ENCODE results near the gene RGS9. TPM values are rescaled to one million over a fixed set of nuclear protein-coding genes. Genes with fewer than 3 reads are reported as not detected.
"Not testable (repeated sequence)": the region's sequence is repeated elsewhere in the genome, so short reads cannot be mapped to it uniquely, and the experiment has no call there.

RGS9 gene
- total and polyA plus RNA-seq, 8 donors, result 4.0 to 17.2 (median 11.4) TPM

DNA sequence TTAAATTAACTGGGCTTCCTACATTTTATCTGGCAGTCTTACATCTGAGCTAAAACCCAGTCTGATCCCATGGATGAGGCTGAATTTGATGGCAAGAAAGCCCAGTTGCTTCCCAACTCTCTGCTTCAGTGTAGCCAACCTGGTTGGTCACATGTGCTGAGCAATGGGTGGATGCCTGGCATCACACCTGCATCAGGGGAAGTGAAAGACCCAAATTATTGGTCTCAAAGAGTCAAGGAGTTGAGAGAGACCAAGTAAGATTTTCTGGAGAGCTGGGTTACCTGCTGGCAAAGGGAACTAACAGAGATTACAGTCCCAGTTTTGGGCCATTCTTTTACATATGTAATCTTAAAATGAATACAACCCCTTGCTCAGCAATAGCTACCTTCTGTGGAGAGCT, 38.8 kb downstream of the RGS9 start:
- H3K27ac ChIP-seq, result no peak overlapping the region
- no peaks in the 10 kb centered on the region for H3K9me3 ChIP-seq
- intact Hi-C loops (cut with DNase I), result no loop called here
- no peak for ATAC-seq
- DNase-seq, result no peak
- no peak overlapping the region for H3K4me3 ChIP-seq
- no peaks in the 10 kb centered on the region for H3K36me3 ChIP-seq
- TF ChIP-seq, protein P1, sequence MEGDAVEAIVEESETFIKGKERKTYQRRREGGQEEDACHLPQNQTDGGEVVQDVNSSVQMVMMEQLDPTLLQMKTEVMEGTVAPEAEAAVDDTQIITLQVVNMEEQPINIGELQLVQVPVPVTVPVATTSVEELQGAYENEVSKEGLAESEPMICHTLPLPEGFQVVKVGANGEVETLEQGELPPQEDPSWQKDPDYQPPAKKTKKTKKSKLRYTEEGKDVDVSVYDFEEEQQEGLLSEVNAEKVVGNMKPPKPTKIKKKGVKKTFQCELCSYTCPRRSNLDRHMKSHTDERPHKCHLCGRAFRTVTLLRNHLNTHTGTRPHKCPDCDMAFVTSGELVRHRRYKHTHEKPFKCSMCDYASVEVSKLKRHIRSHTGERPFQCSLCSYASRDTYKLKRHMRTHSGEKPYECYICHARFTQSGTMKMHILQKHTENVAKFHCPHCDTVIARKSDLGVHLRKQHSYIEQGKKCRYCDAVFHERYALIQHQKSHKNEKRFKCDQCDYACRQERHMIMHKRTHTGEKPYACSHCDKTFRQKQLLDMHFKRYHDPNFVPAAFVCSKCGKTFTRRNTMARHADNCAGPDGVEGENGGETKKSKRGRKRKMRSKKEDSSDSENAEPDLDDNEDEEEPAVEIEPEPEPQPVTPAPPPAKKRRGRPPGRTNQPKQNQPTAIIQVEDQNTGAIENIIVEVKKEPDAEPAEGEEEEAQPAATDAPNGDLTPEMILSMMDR (IDR thresholded peaks at IDR 0.05), result no peak
- no peaks in the 10 kb centered on the region for H3K27me3 ChIP-seq
- peaks cover 3 to 13% of the 10 kb centered on the region in 2 donors for H3K4me1 ChIP-seq

DNA sequence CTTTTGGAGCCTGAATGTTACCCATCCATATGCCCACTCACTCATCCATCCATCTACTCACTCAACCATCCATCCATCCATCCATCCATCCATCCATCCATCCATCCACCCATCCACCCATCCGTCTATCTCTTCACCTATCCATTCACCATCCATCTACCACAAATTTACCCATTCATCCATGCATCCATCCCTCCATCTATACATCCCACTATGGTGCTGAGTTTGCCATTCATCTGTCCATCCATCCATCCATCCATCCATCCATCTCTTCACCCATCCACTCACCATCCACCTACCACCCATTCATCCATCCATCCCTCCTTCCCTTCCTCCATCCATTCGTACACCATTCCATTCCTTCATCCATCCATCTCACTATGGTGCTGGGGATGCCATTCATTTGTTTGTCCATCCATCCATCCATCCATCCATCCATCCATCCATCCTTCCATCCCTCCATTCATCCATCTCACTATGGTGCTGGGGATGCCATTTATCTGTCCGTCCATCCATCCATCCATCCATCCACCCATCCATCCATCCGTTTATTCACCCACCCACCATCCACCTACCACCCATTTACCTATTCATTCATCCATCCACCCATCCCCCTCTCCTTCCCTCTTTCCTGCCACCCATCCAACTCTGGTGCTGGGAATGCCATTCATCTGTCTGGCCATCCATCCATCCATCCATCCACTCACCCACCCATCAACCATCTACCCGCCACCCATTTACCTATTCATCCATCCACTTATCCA, 39.7 kb downstream of the RGS9 start:
- no peaks in the 10 kb centered on the region for H3K36me3 ChIP-seq
- peaks cover 0 to 8% of the 10 kb centered on the region in 2 donors for H3K4me1 ChIP-seq
- no peak overlapping the region for H3K27ac ChIP-seq
- no peaks in the 10 kb centered on the region for H3K27me3 ChIP-seq
- DNase-seq, result no peak
- intact Hi-C loops (cut with DNase I), result no loop called here
- H3K4me3 ChIP-seq, result no peak overlapping the region
- H3K9me3 ChIP-seq, result no peaks in the 10 kb centered on the region
- TF ChIP-seq, protein P1 (IDR thresholded peaks at IDR 0.05), result no peak
- no peak for ATAC-seq

DNA sequence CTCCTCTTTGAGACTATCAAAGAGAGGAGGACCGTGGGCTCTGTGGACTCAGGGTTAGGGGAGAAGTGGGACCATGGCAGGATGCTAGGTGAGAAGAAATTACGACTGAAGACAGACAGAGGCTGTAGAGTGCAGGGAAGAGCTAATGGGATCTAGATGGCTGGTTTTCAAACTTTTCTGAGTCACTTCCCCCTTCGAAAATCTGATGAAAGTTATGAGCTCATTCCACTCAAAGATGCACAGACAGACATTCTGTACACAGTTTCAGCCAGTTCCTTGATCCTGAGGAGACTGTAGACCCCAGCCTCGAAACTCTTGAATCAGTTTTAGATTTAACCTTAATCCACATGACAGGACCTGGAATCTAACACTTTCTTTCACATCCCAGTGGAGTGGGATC, 40.7 kb downstream of the RGS9 start:
- no peak overlapping the region for H3K27ac ChIP-seq
- no peaks in the 10 kb centered on the region for H3K27me3 ChIP-seq
- TF ChIP-seq, protein P1 (IDR thresholded peaks at IDR 0.05), result no peak
- H3K36me3 ChIP-seq, result no peaks in the 10 kb centered on the region
- no peak for DNase-seq
- ATAC-seq, result no peak
- H3K4me3 ChIP-seq, result no peak overlapping the region
- H3K4me1 ChIP-seq, result peaks cover 0 to 12% of the 10 kb centered on the region in 2 donors
- intact Hi-C loops (cut with DNase I), result no loop called here
- H3K9me3 ChIP-seq, result no peaks in the 10 kb centered on the region

DNA sequence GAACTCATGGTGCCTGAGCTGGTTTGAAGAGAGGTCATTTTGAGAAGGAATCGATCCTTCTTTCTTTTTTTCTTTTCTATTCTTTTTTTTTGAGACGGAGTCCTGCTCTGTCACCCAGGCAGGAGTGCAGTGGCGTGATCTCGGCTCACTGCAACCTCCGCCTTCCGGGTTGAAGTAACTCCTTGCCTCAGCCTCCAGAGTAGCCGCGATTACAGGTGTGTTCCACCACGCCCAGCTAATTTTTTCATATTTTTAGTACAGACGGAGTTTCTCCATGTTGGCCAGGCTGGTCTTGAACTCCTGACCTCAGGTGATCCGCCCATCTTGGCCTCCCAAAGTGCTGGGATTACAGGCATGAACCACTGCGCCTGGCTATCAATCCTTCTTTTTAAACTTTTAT, 43.1 kb downstream of the RGS9 start:
- H3K27ac ChIP-seq; intact Hi-C loops (cut with DNase I); DNase-seq: not testable (repeated sequence)

DNA sequence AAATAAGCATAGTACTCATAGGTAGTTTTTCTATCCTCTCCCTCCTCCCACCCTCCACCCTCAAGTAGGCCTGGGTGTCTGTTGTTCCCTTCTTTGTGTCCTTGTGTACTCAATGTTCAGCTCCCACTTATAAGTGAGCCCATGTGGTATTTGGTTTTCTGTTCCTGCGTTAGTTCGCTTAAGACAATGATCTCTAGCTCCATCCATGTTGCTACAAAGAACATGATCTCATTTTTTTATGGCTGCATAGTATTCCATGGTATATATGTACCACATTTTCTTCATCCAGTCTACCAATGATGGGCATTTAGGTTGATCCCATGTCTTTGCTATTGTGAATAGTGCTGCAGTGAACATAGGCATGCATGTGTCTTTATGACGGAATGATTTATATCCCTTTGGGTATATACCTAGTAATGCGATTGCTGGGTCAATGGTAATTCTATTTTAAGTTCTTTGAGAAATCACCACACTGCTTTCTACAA, 43.6 kb downstream of the RGS9 start:
- H3K27me3 ChIP-seq; H3K4me3 ChIP-seq; H3K36me3 ChIP-seq; DNase-seq; H3K27ac ChIP-seq; ATAC-seq; intact Hi-C loops (cut with DNase I); H3K9me3 ChIP-seq: not testable (repeated sequence)
- H3K4me1 ChIP-seq, result peaks cover 8 to 13% of the 10 kb centered on the region in 2 donors

More for the DNA sequence above, 43.1 kb downstream of the RGS9 start:
- H3K36me3 ChIP-seq, H3K9me3 ChIP-seq, ATAC-seq, H3K4me3 ChIP-seq, H3K27me3 ChIP-seq: not testable (repeated sequence)
- peaks cover 8 to 13% of the 10 kb centered on the region in 2 donors for H3K4me1 ChIP-seq

DNA sequence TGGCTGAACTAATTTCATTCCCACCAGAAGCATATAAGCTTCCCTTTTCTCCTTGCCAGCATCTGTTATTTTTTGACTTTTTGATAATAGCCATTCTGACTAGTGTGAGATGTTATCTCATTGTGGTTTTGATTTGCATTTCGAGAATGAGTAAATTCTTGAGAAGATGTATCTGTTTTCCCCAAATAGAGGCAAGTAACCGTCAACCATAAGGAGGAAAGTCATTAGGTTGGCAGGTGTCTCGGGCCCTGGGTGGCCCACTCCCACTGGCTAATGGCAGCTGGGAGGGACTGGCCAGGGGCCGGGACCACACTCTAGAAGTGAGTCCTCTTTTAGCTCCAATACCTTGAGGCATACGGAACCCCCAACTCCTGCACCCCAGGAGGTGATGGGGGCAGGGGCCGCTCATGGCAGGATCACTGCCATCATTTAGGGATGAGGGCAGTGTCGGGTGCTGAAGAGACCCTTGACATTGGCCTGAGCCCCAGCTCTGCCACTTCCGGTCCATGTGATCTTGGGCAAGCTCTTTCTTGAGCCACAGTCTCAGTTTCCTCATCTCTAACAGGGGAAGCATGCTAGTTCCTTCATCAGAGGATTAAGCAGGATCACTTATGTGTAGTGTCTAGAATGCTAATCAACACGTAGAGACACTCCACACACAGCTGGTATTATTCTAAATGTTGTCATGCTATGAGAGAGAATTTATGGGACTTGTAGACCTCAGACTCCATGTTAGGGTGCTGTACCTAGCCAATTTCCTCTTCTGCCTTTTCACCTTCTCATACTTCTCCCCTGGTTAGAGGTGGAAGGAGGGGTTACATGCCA, 44.3 kb downstream of the RGS9 start:
- intact Hi-C loops (cut with DNase I), result no loop called here
- no peak for DNase-seq
- no peaks in the 10 kb centered on the region for H3K9me3 ChIP-seq
- H3K27me3 ChIP-seq, result no peaks in the 10 kb centered on the region
- no peak overlapping the region for H3K4me3 ChIP-seq
- H3K4me1 ChIP-seq, result peaks cover 8 to 13% of the 10 kb centered on the region in 2 donors
- H3K36me3 ChIP-seq, result no peaks in the 10 kb centered on the region
- no peak overlapping the region for H3K27ac ChIP-seq
- no peak for ATAC-seq
- TF ChIP-seq, protein P1 (IDR thresholded peaks at IDR 0.05), result no peak

Data from left lung (tissue), 10 donors.